GM21360 (cell line): ENCODE results near the gene RASAL2.
"Not testable (repeated sequence)": the region's sequence is repeated elsewhere in the genome, so short reads cannot be mapped to it uniquely, and the experiment has no call there.

Source experiments
- ATAC-seq: cut with Tn5 transposase; IDR thresholded peaks from one replicate; pipeline ENCODE4 v1.9.1; 2021; ENCODE audit warnings: mild to moderate bottlenecking, moderate library complexity; ENCODE audit not compliant: unreplicated experiment

The RASAL2 gene

GRCh38 chr1:178220094-178220493 lies 126.2 kb downstream of the RASAL2 start:
- no peak for ATAC-seq

GRCh38 chr1:178223289-178223688 lies 129.4 kb downstream of the RASAL2 start:
- ATAC-seq, result no peak

DNA sequence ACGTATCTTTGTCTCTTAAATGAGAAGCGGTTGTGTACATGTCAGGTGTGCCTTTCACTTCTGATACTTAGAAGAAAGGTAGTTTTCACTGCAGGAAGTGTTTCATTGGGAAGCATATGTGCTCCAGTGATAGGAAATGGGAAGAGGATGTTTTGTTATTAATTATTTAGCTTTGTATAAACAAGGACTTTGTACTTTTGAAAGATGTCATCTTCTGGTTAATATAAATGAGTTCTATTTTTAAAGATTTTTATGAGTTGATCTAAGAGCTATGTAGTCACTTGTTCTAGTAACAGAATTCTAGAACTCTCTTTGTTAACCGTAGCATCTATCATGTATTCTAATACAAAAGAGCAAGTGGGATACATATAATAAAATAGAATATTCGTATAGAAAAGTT lies 130.5 kb downstream of the RASAL2 start:
- ATAC-seq, result no peak

GRCh38 chr1:178230881-178231409 lies 137.0 kb downstream of the RASAL2 start:
- ATAC-seq, result no peak

DNA sequence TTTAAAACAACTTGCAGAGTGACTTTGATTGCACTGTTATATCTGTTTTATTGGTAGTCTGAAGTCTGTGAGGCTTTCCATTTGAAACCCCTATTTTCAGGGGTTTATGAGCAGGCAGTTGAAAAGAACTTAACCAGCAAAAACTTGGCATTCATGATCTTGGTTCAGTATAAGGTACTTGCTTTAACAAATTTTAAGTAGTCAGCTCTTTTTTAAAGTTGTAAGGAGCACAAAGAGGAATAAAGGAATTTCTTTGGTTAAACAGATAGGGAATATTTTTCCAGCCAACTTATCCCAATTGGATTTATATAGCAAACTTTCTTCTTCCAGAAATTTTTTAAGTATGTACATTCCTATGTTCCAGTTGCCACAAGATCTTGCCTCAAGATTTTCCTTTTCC lies 138.2 kb downstream of the RASAL2 start:
- ATAC-seq, result no peak

DNA sequence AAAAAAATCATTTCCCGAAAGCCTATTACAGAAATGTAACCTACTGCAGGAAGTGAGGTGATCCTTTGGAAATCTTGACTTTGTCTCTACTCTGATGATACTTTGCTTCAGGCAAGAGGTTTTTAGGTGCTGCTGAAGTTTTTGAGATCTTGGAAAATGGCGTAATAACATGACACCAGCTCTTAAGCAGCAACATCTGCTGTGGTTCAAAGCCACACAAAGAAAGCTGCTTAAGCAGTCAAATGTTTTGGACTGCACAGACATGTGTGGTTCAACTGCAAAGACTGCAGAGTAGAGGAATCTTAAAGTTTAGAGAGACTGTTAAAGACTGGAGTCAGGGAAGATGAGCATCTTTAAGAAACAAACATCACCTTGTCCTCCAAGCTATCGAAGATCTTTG lies 139.0 kb downstream of the RASAL2 start:
- no peak for ATAC-seq

DNA sequence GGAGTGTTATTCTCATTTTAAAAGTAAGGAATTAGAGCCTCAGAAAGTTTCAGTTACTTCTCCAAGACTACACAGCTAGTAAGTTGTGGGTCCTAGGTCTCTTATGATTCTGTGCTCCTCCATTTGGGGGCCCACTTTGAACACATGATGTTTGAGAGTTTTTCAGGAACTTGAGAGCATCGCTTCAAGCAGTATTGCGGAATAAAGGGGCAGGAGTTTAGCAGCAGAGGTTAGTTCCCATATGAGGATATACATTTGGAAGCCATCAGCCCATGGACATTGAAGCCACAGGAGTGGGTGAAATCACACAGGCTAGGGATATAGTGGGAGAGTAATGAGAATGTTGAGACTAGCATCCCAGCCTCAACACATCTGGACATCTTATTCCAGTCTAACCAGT lies 143.2 kb downstream of the RASAL2 start:
- ATAC-seq, result no peak

DNA sequence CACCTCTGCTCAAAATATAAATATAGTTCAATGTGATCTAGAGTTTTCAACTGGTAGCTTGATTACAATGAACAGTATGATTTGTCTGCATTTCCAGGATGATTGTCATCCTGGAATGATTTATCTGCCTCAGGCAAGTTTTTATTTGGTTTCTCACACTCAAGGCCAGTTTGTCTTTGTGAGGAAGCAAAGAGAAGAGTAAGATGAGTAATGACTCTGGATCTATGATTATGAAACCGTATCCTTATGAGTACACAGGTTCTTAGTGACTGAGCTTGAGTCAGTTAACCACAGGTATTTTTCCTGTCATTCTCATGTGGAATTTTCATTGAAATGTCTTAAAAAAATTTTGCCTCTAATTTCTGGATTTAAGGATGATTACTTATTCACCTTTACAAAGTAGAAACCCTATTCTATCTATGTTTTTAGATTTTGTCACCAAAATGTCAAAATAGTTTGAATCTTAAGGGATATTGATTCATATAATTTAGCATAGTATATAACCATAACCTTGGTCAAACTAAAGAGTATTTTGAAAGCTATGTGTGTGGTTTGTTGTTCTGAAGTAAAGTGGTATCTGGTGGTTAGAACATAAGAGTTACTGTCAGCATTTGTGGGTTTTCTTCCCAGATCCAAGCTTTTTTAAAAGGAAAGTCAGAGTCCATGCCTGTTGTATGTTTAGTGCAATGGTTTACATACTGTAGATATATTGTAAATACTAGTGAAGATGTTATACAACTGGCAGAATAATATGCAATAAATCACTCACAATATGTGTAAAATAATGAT lies 145.0 kb downstream of the RASAL2 start:
- ATAC-seq, result no peak

- no peak for ATAC-seq
Observed at GRCh38 chr1:178241057-178241456, 147.2 kb downstream of the RASAL2 start.

GRCh38 chr1:178241837-178242236 lies 147.9 kb downstream of the RASAL2 start:
- ATAC-seq, result no peak

GRCh38 chr1:178243119-178243518 lies 149.2 kb downstream of the RASAL2 start:
- ATAC-seq, result no peak

- no peak for ATAC-seq
Observed at GRCh38 chr1:178243890-178244289, 150.0 kb downstream of the RASAL2 start.

DNA sequence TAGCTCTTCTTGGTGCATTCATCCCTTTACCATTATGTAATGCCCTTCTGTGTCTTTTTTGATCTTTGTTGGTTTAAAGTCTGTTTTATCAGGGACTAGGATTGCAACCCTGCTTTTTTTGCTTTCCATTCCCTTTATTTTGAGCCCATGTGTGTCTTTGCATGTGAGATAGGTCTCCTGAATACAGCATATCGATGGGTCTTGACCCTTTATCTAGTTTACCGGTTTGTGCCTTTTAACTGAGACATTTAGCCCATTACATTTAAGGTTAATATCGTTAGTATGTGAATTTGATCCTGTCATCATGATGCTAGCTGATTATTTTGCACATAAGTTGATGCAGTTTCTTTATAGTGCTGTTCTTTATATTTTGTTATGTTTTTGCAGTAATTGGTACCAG lies 154.4 kb downstream of the RASAL2 start:
- not testable (repeated sequence) for ATAC-seq

GRCh38 chr1:178253581-178253980 lies 159.7 kb downstream of the RASAL2 start:
- not testable (repeated sequence) for ATAC-seq

- no peak for ATAC-seq
Observed at GRCh38 chr1:178254433-178254832, 160.5 kb downstream of the RASAL2 start.

DNA sequence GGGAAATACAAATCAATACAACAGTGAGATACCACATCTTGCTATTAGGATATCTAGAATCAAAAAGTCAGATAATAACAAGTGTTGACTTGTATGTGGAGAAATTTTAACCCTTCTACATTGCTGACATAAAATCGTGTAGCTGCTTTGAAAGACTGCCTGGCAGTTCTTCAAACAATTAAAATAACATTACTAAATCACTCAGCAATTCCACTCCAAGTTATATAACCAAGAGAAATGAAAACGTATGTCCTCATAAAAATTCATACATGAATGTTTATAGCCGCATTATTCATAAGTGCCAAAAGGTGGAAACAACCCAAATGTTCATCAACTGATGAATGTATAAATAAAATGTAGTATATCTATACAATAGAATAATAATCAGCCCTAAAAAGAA lies 164.6 kb downstream of the RASAL2 start:
- ATAC-seq, result no peak

- ATAC-seq, result no peak
Observed at GRCh38 chr1:178262120-178262500, 168.2 kb downstream of the RASAL2 start.

DNA sequence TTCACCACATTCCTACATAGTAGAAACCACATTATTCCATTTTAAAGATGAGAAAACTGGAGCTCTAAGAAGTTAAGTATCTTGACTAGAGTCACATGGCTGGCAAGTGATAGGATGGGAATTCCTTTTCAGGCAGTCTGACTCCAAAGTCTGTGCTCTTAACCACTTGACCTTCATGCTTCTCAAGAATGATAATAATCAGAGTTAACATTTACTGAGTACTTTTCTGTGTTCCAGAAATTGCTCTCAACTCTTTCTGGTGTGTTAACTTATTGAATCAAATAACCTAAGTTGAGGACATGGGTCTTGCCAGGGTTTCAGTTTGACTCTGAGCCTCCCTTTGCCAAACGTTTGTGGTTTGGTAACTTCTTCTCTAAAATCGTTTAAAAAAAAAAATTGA lies 169.4 kb downstream of the RASAL2 start:
- no peak for ATAC-seq

GRCh38 chr1:178266113-178266512 lies 172.2 kb downstream of the RASAL2 start:
- ATAC-seq, result no peak

GRCh38 chr1:178266619-178267066 lies 172.7 kb downstream of the RASAL2 start:
- ATAC-seq, result no peak

DNA sequence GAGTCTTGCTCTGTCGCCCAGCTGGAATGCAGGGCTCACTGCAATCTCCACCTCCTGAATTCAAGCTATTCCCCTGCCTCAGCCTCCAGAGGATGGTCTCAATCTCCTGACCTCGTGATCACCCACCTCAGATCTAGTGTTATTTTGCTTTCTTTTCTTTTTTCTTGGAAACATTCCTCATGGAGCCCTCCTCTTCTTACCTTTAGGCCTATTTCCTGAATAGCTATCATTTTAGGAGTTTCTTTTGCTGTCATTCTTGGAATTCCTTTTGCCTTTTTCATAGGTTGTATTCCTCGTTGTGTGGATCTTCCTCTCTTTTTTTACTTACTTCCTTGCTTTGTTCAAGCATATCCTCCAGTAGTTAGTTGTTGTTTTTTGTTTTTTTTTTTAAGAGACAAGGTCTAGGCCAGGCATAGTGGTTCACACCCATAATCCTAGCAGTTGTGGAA lies 173.8 kb downstream of the RASAL2 start:
- no peak for ATAC-seq

DNA sequence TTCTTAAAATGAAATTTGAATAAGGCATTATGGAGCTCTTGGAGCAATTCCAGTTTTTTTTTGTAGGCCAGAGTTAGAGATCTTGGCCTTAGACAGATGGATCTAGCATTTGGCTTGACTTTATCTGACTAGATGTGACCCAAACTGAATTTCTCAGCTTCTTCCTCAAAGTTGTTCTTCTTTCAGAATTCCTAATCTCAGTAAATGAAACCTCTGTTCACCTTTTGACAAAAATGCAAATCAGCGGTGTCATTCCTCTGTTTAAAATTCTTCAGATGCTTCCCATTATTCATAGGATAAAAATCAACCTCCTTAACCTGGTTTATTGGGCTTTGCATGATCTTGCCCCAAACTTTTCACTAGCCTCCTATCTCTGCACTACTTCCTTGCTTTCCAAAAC lies 177.6 kb downstream of the RASAL2 start:
- no peak for ATAC-seq
